ENCODE results near the gene REXO1. TPM values are rescaled to one million over a fixed set of nuclear protein-coding genes. Genes with fewer than 3 reads are reported as not detected.
A peak's percentile ranks its signal among the peaks of the same experiment; 100 is the strongest.

REXO1 gene
- total and polyA plus RNA-seq, 2 of the 8 experiments (the other 6 are each of a cell fraction or from before 2014, with no cell fraction given): 42.4 to 44.3 TPM

- Histone ChIP-seq H2BK20ac (ENCODE audit: low read length) (no peak overlapping the region), H3K56ac (replicated peaks; ENCODE audit: insufficient read length, low read depth, low read length) (no peak overlapping the region), H4K91ac (replicated peaks; ENCODE audit: insufficient read length, low read length) (no peak overlapping the region), H2AFZ (ENCODE audit: low read length) (no peak overlapping the region), H3K9me3 (ENCODE audit: insufficient read depth in 2 of 2, low read depth in 1 of 2, low read length in 1 of 2) (no peaks in the 10 kb centered on the region), H3K23ac (ENCODE audit: insufficient read length) (no peak overlapping the region), H3K36me3 (ENCODE audit: control insufficient read depth in 2 of 4, insufficient read depth in 4 of 4, low read length in 3 of 4) (no peaks in the 10 kb centered on the region), H3K4me3 (ENCODE audit: extremely low read depth in 1 of 4, insufficient read depth in 2 of 4, low read depth in 3 of 4, low read length in 4 of 4) (peak overlapping the region in 2 of 4 experiments; percentile 7 to 84; a peak in 3 of 8 replicates), H3K14ac (ENCODE audit: insufficient read length) (no peak overlapping the region), H4K5ac (ENCODE audit: insufficient read length, low read depth, low read length) (no peak overlapping the region), H2BK5ac (ENCODE audit: low read depth, low read length) (no peak overlapping the region), H2BK120ac (replicated peaks; ENCODE audit: low read depth, low read length) (no peak overlapping the region), H2BK12ac (ENCODE audit: low read depth, low read length) (0 out of 2 replicates have a peak overlapping the region, but pooled peaks have one; percentile 39), H4K20me1 (replicated peaks in 1 of 2; ENCODE audit: control insufficient read depth in 1 of 2, insufficient read depth in 2 of 2, low read length in 2 of 2) (peaks cover 39 to 49% of the 10 kb centered on the region in 2 experiments), H3K79me1 (ENCODE audit: low read depth, low read length) (peaks cover 22% of the 10 kb centered on the region), H3K18ac (ENCODE audit: extremely low read depth, low read length) (no peak overlapping the region), H3K9ac (replicated peaks in 1 of 4; ENCODE audit: extremely low read depth in 1 of 4, low read depth in 3 of 4, low read length in 3 of 4) (no peak overlapping the region; a peak in 1 of 7 replicates), H3K4me1 (replicated peaks in 1 of 4; ENCODE audit: control insufficient read depth in 3 of 4, insufficient read depth in 4 of 4, low read length in 3 of 4) (peaks cover 0 to 62% (median 53%) of the 10 kb centered on the region in 4 experiments; a peak in 6 of 7 replicates), H4K8ac (ENCODE audit: extremely low read depth, insufficient read depth, low read length) (no peak overlapping the region), H2BK15ac (ENCODE audit: low read length) (no peak overlapping the region), H3K4ac (replicated peaks; ENCODE audit: insufficient read length, low read depth, low read length) (no peak overlapping the region), H2AK5ac (ENCODE audit: low read depth, low read length) (no peak overlapping the region), H3K27ac (ENCODE audit: low read depth, low read length) (no peak overlapping the region), H3K27me3 (replicated peaks in 1 of 4; ENCODE audit: control insufficient read depth in 3 of 4, extremely low read depth in 1 of 4, insufficient read depth in 3 of 4, low read length in 3 of 4) (peaks cover 0 to 15% (median 6%) of the 10 kb centered on the region in 4 experiments; a peak in 5 of 7 replicates), H3K4me2 (ENCODE audit: insufficient read depth in 1 of 2, low read depth in 2 of 2, low read length in 2 of 2) (peak overlapping the region; percentile 89 to 90), H3K23me2 (ENCODE audit: low read depth, low read length) (peaks cover 12% of the 10 kb centered on the region; the same call in 1 of the 2 replicates), H3K79me2 (ENCODE audit: control insufficient read depth in 1 of 2, insufficient read depth in 2 of 2, low read length in 2 of 2) (peaks cover 18 to 67% of the 10 kb centered on the region in 2 experiments; a peak in 3 of 4 replicates)
- TF ChIP-seq SIN3A (conservative IDR thresholded peaks at IDR 0.05 in 1 of 2, IDR thresholded peaks at IDR 0.05 in 1 of 2; ENCODE audit: low read depth in 1 of 2, low read length in 2 of 2) (no peak), MAFK (IDR thresholded peaks at IDR 0.05; ENCODE audit: low read depth, low read length) (no peak), EP300 (IDR thresholded peaks at IDR 0.05; ENCODE audit: borderline replicate concordance in 1 of 2, low read depth in 2 of 2, low read length in 2 of 2) (no peak), CTCF (IDR thresholded peaks at IDR 0.05; ENCODE audit: control extremely low read depth in 1 of 3, insufficient read depth in 1 of 3, low read depth in 1 of 3, low read length in 3 of 3) (peak in 2 of 3 experiments; percentile 5 to 9; a peak in 2 of 4 replicates), SRF (IDR thresholded peaks at IDR 0.05; ENCODE audit: low read depth, low read length) (peak; percentile 3; the same call in 1 of the 2 replicates)
- 14% methylated on average over 8 of the region's 18 CpGs; no CpG with 5 or more reads in 1 of the 2 experiments for WGBS, 2 experiments (ENCODE audit: extremely low coverage in 1 of 2, insufficient coverage in 1 of 2, insufficient read length in 1 of 2, insufficient replicate concordance in 2 of 2, low coverage in 1 of 2, low lambda C conversion rate in 2 of 2, missing lambda C conversion rate in 1 of 2)
- CTCF ChIA-PET (ENCODE audit: partially characterized antibody): interaction anchor here (1.7 to 2.3 kb wide), 3 partner anchors 16 to 27 kb away, joined by 3 to 18 read pairs (median 8); no protein-coding TSS in a partner anchor
- FAIRE-seq (no peak), DNase-seq (ENCODE audit: low read depth in 1 of 2, low spot score in 2 of 2) (peak in 1 of 2 experiments; percentile 56)
- POLR2A ChIA-PET (ENCODE audit: partially characterized antibody): interaction anchor here (1.1 kb wide), 1 partner anchor 16 kb away, joined by 4 read pairs; no protein-coding TSS in a partner anchor
These were observed 11.1 kb upstream of the REXO1 start for GRCh38 chr19:1859331-1859781.

Measured in H1 (cell line).